Measurements from ENCODE around the gene TMEM132C.

TMEM132C gene

DNA sequence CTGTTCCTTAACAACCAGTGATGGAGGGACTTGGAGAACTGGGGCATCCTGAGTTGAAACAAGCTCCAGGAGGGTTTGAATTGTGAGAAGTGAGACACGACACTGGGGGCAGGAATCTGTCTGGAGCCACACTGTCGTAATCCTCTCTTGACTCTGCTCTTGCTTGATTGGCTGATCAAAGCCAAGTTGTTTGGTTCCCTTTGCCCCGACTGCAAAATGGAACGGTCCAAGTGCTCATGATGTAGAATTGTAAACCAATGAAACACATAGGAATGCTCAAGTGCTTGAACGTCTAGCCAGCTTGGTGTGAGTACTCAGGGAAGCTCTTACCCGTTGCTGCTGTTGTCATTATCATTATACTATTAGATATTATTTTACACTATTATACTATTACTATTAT is 98.1 kb downstream of the TMEM132C start (continued):
- TF ChIP-seq ZBTB26 (tag by site-specific recombination; optimal IDR thresholded peaks at IDR 0.05) (no peak), ZNF580 (tag by site-specific recombination; IDR thresholded peaks at IDR 0.05) (no peak)

- ChIA-PET CTCF (interaction anchor here (0.6 to 0.7 kb wide), 2 partner anchors 1227 to 1845 kb away, joined by 3 read pairs; no protein-coding TSS in a partner anchor), POLR2A (no interaction called here)
- H3K27ac ChIP-seq (ENCODE audit: extremely low read depth, low read depth, low read length): no peak overlapping the region
- H3K9me3 ChIP-seq (ENCODE audit: control insufficient read depth, insufficient read depth, low read depth, low read length): no peaks in the 10 kb centered on the region
- H3K4me3 ChIP-seq (ENCODE audit: low read depth, low read length): no peak overlapping the region
- H3K4me1 ChIP-seq (ENCODE audit: control insufficient read depth, insufficient read depth, low read length): no peaks in the 10 kb centered on the region
- H3K36me3 ChIP-seq (ENCODE audit: control insufficient read depth in 2 of 2, insufficient read depth in 1 of 2, low read length in 2 of 2): no peaks in the 10 kb centered on the region
- TF ChIP-seq ZNF221 (tag by site-specific recombination; IDR thresholded peaks at IDR 0.05; ENCODE audit: borderline replicate concordance) (no peak), ZFP37 (tag by site-specific recombination; IDR thresholded peaks at IDR 0.05) (no peak), PRDM1 (tag by site-specific recombination; IDR thresholded peaks at IDR 0.05) (no peak), ZNF558 (tag by site-specific recombination; IDR thresholded peaks at IDR 0.05) (no peak), SP3 (tag by site-specific recombination; IDR thresholded peaks at IDR 0.05) (no peak), ZNF362 (tag by site-specific recombination; IDR thresholded peaks at IDR 0.05) (no peak), ZFHX2 (tag by site-specific recombination; conservative IDR thresholded peaks at IDR 0.05) (no peak), ATF2 (tag by site-specific recombination; IDR thresholded peaks at IDR 0.05; ENCODE audit: low read depth) (no peak), ZFP69B (tag by site-specific recombination; IDR thresholded peaks at IDR 0.05) (no peak), ZNF654 (tag by site-specific recombination; IDR thresholded peaks at IDR 0.05; ENCODE audit: low read depth) (no peak), ZBTB8A (tag by site-specific recombination; IDR thresholded peaks at IDR 0.05) (no peak), ZNF214 (tag by site-specific recombination; IDR thresholded peaks at IDR 0.05; ENCODE audit: borderline replicate concordance) (no peak)
- TF ChIP-seq, protein P1, sequence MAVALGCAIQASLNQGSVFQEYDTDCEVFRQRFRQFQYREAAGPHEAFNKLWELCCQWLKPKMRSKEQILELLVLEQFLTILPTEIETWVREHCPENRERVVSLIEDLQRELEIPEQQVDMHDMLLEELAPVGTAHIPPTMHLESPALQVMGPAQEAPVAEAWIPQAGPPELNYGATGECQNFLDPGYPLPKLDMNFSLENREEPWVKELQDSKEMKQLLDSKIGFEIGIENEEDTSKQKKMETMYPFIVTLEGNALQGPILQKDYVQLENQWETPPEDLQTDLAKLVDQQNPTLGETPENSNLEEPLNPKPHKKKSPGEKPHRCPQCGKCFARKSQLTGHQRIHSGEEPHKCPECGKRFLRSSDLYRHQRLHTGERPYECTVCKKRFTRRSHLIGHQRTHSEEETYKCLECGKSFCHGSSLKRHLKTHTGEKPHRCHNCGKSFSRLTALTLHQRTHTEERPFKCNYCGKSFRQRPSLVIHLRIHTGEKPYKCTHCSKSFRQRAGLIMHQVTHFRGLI (tag by site-specific recombination; IDR thresholded peaks at IDR 0.05): no peak
- TF ChIP-seq, protein P2, sequence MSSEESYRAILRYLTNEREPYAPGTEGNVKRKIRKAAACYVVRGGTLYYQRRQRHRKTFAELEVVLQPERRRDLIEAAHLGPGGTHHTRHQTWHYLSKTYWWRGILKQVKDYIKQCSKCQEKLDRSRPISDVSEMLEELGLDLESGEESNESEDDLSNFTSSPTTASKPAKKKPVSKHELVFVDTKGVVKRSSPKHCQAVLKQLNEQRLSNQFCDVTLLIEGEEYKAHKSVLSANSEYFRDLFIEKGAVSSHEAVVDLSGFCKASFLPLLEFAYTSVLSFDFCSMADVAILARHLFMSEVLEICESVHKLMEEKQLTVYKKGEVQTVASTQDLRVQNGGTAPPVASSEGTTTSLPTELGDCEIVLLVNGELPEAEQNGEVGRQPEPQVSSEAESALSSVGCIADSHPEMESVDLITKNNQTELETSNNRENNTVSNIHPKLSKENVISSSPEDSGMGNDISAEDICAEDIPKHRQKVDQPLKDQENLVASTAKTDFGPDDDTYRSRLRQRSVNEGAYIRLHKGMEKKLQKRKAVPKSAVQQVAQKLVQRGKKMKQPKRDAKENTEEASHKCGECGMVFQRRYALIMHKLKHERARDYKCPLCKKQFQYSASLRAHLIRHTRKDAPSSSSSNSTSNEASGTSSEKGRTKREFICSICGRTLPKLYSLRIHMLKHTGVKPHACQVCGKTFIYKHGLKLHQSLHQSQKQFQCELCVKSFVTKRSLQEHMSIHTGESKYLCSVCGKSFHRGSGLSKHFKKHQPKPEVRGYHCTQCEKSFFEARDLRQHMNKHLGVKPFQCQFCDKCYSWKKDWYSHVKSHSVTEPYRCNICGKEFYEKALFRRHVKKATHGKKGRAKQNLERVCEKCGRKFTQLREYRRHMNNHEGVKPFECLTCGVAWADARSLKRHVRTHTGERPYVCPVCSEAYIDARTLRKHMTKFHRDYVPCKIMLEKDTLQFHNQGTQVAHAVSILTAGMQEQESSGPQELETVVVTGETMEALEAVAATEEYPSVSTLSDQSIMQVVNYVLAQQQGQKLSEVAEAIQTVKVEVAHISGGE (tag by site-specific recombination; conservative IDR thresholded peaks at IDR 0.05; ENCODE audit: low read depth): no peak
Observed at GRCh38 chr12:128365651-128366231, 98.8 kb downstream of the TMEM132C start.

All from HEK293 (cell line).